GM21526 (cell line): Measurements from ENCODE around the gene OMG.
"Not testable (repeated sequence)": the region's sequence is repeated elsewhere in the genome, so short reads cannot be mapped to it uniquely, and the experiment has no call there.

ENCODE experiments used
- ATAC-seq: cut with Tn5 transposase; IDR thresholded peaks from one replicate; pipeline ENCODE4 v1.9.1; 2021; ENCODE audit warnings: moderate library complexity; ENCODE audit not compliant: unreplicated experiment, low FRiP score

OMG gene

DNA sequence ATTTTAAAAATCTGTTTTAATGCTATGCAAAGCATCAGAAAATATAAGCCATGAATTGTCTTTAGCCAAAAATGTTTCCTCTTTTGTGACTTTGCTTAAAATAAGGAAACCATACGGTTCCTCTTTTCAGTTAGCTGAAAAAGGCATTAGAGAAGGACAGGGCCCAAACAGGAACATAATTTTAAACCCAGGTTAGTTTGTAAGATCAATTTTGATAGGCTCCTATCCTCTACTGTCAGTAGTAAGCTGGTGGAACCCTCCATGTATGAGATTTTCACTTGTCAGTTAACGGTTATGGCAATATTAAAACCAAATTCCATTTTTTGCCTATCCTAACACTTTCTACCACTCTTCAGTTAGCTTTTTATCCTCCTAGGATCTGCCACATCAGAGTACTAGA lies 12.5 kb upstream of the OMG start:
- ATAC-seq = no peak

- ATAC-seq = no peak
These were observed 11.6 kb upstream of the OMG start for GRCh38 chr17:31308372-31309334.

DNA sequence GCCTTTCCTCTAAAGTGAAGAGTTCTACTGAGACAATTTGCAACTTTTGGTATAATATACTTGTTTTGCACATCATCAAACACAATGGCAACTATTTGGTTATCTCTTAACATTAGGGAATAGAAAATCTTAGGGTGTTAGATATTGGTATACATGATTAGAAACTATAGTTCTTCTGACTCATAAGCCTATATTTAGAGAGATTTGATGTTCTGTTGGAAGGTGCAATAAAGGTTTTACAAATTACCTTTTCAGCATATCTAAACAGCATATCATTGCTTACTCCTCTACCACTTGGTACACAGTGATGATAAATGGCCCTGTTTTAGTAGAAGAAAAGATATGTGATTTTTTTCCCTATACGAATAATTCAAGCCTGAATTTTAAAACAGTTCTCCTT lies 10.6 kb upstream of the OMG start:
- ATAC-seq = no peak

DNA sequence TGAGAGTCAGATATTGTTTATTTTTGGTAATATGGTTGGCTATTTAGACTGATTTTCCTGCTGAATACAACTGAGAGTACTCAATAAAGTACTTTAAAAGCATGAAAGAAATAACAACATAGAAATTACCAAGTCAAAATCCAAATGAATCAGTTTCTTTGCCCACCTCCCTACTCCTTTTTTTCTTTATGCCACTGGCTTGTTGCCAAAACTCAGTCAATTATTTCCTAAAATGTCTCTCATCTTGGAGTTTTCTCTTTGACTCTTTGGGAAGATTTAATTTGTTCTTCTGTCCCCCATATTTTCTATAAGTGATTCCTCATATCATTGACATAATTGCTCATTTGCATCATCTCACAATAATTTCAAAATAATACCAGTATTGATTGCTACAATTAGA lies 2.6 kb upstream of the OMG start:
- ATAC-seq = no peak

DNA sequence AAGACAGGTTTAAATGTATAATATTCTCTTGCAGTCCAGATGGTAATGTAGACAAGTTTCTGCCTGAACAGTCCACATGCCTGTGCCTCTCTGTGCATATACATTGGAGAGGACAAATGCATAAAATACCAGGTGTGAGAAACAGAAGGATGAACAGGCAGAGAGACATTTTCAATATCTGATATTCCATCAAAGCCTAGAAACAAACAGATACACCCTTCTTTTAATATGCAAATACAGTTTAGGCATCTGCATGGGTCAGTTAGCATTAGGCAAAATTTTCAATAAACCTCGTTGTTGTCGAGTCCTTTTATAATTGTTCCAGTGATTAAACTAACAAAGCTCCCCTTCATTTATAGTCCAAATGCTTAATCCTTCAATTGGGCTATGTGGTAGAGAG lies 897 bp downstream of the OMG start:
- ATAC-seq = no peak

DNA sequence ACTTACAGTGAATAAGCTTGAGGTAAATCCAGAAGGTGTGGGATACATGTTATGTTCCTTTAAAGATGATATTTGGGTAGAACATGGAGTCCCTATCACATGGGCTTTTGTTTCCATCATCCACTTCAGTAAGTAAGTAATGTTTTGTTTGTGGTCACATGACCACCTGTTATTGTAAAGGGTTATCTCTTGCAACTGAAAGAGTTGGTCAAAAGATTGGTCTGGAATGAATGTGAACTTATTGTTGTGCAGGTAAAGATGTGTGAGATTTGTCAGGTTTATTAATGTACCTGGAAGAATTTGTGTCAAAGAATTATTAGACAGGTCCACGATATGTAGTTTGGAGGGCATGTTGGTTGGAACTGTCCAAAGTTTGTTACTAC lies 1.6 kb downstream of the OMG start:
- no peak for ATAC-seq

DNA sequence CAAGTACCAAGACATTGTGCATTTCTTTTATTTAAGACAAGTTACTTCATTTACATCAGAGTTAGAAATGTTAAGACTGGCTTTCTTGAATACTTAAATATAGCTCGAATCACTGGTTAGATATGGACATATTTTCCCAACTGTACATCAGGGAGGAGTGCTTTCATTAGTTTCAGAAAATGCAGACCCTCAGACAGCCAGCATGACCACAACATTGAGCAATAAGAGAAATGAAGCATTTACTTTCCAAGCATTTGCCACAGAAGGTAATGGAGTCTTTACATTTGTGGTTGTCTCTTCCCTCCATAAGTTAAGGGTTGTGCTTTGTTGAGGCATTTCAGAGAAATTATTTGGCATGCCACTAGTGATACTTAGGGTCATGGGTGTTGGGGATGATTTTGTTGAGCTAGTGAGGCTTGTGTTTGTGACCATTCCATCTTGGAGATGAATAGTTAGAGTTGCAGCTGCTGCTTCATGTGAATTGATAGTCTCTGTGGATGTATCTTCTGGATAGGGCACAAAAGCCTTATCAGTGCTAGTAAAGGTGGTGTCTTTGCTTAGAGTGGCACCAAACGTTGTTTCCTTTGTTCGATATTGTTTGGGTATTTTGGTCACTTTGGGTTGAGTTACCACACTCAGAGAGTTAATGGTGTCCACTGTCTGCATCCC lies 2.1 kb downstream of the OMG start:
- ATAC-seq = no peak

- no peak for ATAC-seq
These were observed 2.8 kb downstream of the OMG start for GRCh38 chr17:31294231-31294630.

DNA sequence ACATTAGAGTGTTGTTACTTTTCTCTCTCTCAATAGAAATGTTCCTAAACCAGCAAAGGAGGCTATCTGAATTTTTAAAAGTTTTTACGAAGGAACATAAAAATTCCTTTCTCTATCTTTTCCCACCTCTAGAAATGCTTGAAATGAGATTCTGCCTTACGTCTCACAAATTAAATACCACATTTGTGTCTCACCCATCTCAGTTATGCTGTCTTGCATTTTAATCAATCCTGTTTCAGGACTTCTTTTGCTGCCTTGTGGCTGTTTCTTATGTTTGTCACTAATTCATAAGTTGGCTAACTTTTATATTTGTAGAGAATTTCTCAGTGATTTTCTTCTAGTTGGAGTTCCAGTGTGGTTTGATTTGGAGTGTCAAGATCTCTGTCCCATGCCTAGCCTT lies 3.5 kb downstream of the OMG start:
- no peak for ATAC-seq

DNA sequence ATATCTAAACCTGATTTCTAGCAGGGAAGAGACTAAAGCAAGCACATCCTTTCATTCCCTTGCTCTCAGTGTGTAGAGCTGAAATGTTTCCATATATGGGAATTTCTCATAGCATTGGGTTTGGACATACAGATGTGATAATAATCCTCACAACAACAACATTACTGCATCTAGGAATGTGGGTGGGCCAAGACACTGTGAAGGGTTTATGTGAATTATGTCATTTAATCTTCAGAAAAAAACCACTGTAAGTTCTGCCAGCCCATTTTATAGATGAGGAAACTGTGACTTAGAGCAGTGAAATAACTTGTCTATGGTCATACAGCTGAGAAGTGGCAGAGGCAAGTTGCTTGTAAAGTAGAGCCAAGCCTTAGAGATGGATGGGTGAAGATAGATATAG lies 5.2 kb downstream of the OMG start:
- ATAC-seq = no peak

DNA sequence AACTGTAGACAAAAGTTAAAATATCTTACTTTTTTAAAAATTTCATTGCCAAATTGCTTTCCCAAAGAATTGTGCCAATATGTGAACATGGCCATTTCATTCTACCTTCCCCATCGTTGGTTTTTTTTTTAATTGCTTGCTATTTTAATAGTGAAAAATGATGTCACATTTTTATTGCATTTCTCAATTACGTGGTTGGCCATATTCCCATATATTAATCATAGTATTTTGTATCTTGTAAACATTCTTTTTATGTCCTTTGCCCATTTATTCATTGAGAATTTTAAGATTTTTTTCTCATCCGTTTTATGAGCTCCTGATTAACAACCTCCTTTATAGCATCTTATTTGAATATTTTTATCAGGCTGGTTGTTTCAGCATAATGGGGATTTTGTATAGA lies 7.2 kb downstream of the OMG start:
- no peak for ATAC-seq

- not testable (repeated sequence) for ATAC-seq
These were observed 9.1 kb downstream of the OMG start for GRCh38 chr17:31287932-31288331.

DNA sequence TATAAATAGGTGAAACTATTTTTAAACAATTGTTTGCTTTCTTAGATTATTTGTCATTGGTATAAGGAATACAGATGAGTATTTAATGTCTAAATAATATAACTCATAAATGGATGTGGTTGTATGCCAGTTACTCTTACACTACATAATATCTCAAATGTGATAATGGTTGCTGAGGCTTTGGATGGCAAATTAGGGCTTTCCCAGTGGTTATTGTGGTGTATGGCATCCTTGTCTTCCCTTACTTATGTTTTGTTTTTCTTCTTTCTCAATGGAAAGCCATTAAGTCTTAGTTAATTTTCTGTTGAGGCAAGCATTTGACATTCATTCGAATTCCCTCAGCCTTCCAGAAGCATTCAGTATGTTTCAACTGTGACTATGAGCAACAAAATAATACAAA lies 10.5 kb downstream of the OMG start:
- ATAC-seq = no peak

- no peak for ATAC-seq
These were observed 13.2 kb downstream of the OMG start for GRCh38 chr17:31283841-31284240.

GRCh38 chr17:31281061-31281460 lies 16.0 kb downstream of the OMG start:
- ATAC-seq = no peak

GRCh38 chr17:31279401-31279800 lies 17.6 kb downstream of the OMG start:
- no peak for ATAC-seq

DNA sequence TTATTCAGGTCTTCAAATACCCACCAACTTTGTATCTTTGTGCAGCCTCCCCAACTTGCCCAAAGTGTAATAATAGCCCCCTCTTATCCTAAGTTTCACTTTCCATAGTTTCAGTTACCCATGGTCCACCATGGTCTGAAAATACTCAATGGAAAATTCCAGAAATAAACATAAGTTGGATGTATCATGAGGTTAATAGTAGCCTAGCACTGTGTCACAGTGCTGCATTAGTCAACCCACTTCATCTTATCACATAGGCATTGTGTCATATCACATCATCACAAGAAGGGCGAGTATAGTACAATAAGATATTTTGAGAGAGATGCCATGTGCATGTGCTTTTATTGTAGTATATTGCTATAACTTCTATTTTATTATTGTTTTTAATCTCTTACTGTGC lies 21.9 kb downstream of the OMG start:
- no peak for ATAC-seq

GRCh38 chr17:31274252-31274651 lies 22.8 kb downstream of the OMG start:
- no peak for ATAC-seq

DNA sequence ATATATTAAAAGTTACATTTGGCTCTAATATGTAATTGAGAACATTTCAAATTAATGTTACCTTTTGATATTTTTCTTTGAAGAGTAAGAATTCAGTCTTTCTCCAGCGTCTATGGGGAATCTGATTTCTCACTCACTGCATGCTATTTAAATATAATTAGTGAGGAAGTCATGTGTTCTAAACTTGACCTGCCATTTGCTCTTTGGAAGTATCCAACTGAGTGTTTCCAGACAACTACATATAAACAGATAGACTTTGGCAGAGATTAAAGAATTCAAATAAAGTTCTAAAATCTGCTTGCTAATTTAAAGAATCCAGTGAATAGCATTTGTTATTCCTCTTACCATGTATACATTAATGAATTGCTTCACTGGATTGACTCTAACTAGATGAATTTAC lies 23.5 kb downstream of the OMG start:
- no peak for ATAC-seq

GRCh38 chr17:31272803-31273202 lies 24.2 kb downstream of the OMG start:
- ATAC-seq = no peak

DNA sequence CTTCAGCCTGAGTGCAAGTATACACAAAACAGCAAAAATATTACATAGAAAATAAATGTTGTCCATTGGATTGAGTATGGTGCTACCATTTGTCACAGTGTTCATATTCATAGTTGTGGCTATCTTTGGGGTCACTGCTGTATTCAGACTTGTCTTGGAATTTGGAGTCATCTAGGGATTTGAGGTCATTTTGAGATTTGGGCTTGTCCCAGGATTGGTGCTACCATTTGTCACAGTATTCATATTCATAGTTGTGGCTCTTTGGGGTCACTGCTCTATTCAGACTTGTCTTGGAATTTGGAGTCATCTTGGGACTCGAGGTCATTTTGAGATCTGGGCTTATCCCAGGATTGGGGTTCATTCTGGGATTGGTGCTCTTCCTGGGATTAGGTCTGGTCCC lies 24.8 kb downstream of the OMG start:
- ATAC-seq = no peak

GRCh38 chr17:31269578-31269983 lies 27.5 kb downstream of the OMG start:
- no peak for ATAC-seq
